CD14-positive monocyte (primary cell): Measurements from ENCODE around the gene CDCA4. TPM values are rescaled to one million over a fixed set of nuclear protein-coding genes. Genes with fewer than 3 reads are reported as not detected.

Experiments
- DNase-seq, 3 donors: peaks; one replicate each; pipeline ENCODE4 v3.0.0-alpha.2; 2011 to 2022
- H2AFZ ChIP-seq: 2 replicates; pipeline ENCODE4 v1.6.0; 2012; ENCODE audit warnings: mild to moderate bottlenecking, low read depth, low read length, inconsistent platforms; ENCODE audit not compliant: insufficient read depth, poor library complexity, severe bottlenecking
- H3K27ac ChIP-seq, 2 donors: 1 replicate in 1 of 2; 2 replicates in 1 of 2; pipeline ENCODE4 v1.5.1; 2012 to 2013; ENCODE audit warnings: low read length in 2 of 2, control low read depth in 1 of 2, inconsistent platforms in 1 of 2, low read depth in 1 of 2, mild to moderate bottlenecking in 1 of 2
- H3K27me3 ChIP-seq, 2 donors: one replicate each; pipeline versions ENCODE4 v1.6.0 to v1.6.1; 2011 to 2013; ENCODE audit warnings: low read length in 2 of 2; ENCODE audit not compliant: control insufficient read depth in 2 of 2, insufficient read depth in 2 of 2
- H3K36me3 ChIP-seq, 2 donors: replicated peaks in 1 of 2; 1 replicate in 1 of 2; 2 replicates in 1 of 2; pipeline versions ENCODE4 v1.5.1 to v1.6.1; 2012 to 2013; ENCODE audit warnings: low read length in 2 of 2, control low read depth in 1 of 2, inconsistent platforms in 1 of 2, mild to moderate bottlenecking in 1 of 2; ENCODE audit not compliant: insufficient read depth in 2 of 2, control insufficient read depth in 1 of 2
- H3K4me1 ChIP-seq, 2 donors: 1 replicate in 1 of 2; 2 replicates in 1 of 2; pipeline versions ENCODE4 v1.5.1 to v1.6.1; 2012 to 2013; ENCODE audit warnings: low read length in 2 of 2, control low read depth in 1 of 2, inconsistent platforms in 1 of 2, mild to moderate bottlenecking in 1 of 2, moderate library complexity in 1 of 2; ENCODE audit not compliant: insufficient read depth in 2 of 2, control insufficient read depth in 1 of 2
- H3K4me2 ChIP-seq: replicated peaks from 2 replicates; pipeline ENCODE3; 2012; ENCODE audit warnings: low read length, moderate library complexity, mild to moderate bottlenecking; ENCODE audit not compliant: poor library complexity, severe bottlenecking; ENCODE audit errors: extremely low read depth
- H3K4me3 ChIP-seq, 3 experiments: fragments of 200-600 bp in 1 of 3; sonication (generic) in 1 of 3; replicated peaks in 1 of 3; 1 replicate in 2 of 3; 2 replicates in 1 of 3; pipeline ENCODE4 v1.5.1; 2011 to 2013; ENCODE audit warnings: low read length in 3 of 3, mild to moderate bottlenecking in 3 of 3, control low read depth in 2 of 3, low read depth in 2 of 3, inconsistent platforms in 1 of 3, moderate library complexity in 1 of 3
- H3K79me2 ChIP-seq: 2 replicates; pipeline ENCODE4 v1.6.0; 2012; ENCODE audit warnings: mild to moderate bottlenecking, control low read depth, inconsistent platforms, low read length, moderate library complexity; ENCODE audit not compliant: insufficient read depth
- H3K9ac ChIP-seq: 2 replicates; pipeline ENCODE4 v1.6.0; 2017; ENCODE audit warnings: low read length, mild to moderate bottlenecking; ENCODE audit not compliant: insufficient read depth, poor library complexity, severe bottlenecking
- H3K9me3 ChIP-seq, 2 donors: replicated peaks in 1 of 2; 1 replicate in 1 of 2; 2 replicates in 1 of 2; pipeline versions ENCODE4 v1.5.1 to v1.6.1; 2012 to 2013; ENCODE audit warnings: low read length in 2 of 2, control low read depth in 1 of 2; ENCODE audit not compliant: control insufficient read depth in 1 of 2, insufficient read depth in 1 of 2
- H4K20me1 ChIP-seq: 2 replicates; pipeline ENCODE4 v1.6.0; 2012; ENCODE audit warnings: mild to moderate bottlenecking, low read length, control low read depth, moderate library complexity; ENCODE audit not compliant: insufficient read depth
- H3K27ac Mint-ChIP-seq, 7 donors: one replicate each; pipeline ENCODE4 v1.8.0; 2020; ENCODE audit warnings: mild to moderate bottlenecking in 7 of 7, mixed read lengths in 7 of 7, moderate library complexity in 6 of 7, inconsistent platforms in 2 of 7
- H3K27me3 Mint-ChIP-seq, 3 donors: one replicate each; pipeline ENCODE4 v1.8.0; 2021 to 2022; ENCODE audit warnings: low read depth in 3 of 3, mild to moderate bottlenecking in 3 of 3, mixed read lengths in 3 of 3, moderate library complexity in 3 of 3, inconsistent platforms in 1 of 3
- H3K36me3 Mint-ChIP-seq, 2 donors: one replicate each; pipeline ENCODE4 v1.8.0; 2020; ENCODE audit warnings: mixed read lengths in 2 of 2, inconsistent platforms in 1 of 2, mild to moderate bottlenecking in 1 of 2
- H3K4me1 Mint-ChIP-seq: one replicate; pipeline ENCODE4 v1.8.0; 2020; ENCODE audit warnings: mild to moderate bottlenecking, mixed read lengths
- H3K4me3 Mint-ChIP-seq, 2 donors: one replicate each; pipeline ENCODE4 v1.8.0; 2020; ENCODE audit warnings: mild to moderate bottlenecking in 2 of 2, mixed read lengths in 2 of 2, moderate library complexity in 1 of 2
- H3K9me3 Mint-ChIP-seq, 7 donors: one replicate each; pipeline ENCODE4 v1.8.0; 2020 to 2022; ENCODE audit warnings: mixed read lengths in 7 of 7, mild to moderate bottlenecking in 6 of 7, moderate library complexity in 6 of 7, inconsistent platforms in 2 of 7
- WGBS: methylation state at CpG from one replicate; pipeline ENCODE4 v1.1.5; 2013; ENCODE audit warnings: missing lambda C conversion rate; ENCODE audit not compliant: insufficient coverage; 5-methylcytosine and 5-hydroxymethylcytosine counted together
- intact Hi-C, 2 donors: fragments of 100-400 bp; cut with micrococcal nuclease; formaldehyde crosslinking; loops; one replicate each; pipeline versions ENCODE4 v1.15.0 to v1.15.1; 2023
- polyA plus RNA-seq, 3 donors: library from polyadenylated mRNA; depleted of rRNA in 1 of 3; unstranded in 2 of 3; stranded (reverse) in 1 of 3; fragments of 300-500 nt in 2 of 3; fragments of >200 nt in 1 of 3; fragmentation: Illumina TruSeq in 2 of 3; gene quantifications; 1 replicate in 2 of 3; 2 replicates in 1 of 3; pipeline ENCODE4 v1.2.3, GENCODE V29; 2012 to 2021
- TF ChIP-seq, protein P1 (sequence below): fragments of 200-600 bp; IDR thresholded peaks from one replicate; pipeline ENCODE4 v1.8.0; 2022; ENCODE audit warnings: antibody characterized with exemption, mild to moderate bottlenecking

The CDCA4 gene
- polyA plus RNA-seq, 3 donors = 8.6 to 12.0 (median 11.6) TPM

DNA sequence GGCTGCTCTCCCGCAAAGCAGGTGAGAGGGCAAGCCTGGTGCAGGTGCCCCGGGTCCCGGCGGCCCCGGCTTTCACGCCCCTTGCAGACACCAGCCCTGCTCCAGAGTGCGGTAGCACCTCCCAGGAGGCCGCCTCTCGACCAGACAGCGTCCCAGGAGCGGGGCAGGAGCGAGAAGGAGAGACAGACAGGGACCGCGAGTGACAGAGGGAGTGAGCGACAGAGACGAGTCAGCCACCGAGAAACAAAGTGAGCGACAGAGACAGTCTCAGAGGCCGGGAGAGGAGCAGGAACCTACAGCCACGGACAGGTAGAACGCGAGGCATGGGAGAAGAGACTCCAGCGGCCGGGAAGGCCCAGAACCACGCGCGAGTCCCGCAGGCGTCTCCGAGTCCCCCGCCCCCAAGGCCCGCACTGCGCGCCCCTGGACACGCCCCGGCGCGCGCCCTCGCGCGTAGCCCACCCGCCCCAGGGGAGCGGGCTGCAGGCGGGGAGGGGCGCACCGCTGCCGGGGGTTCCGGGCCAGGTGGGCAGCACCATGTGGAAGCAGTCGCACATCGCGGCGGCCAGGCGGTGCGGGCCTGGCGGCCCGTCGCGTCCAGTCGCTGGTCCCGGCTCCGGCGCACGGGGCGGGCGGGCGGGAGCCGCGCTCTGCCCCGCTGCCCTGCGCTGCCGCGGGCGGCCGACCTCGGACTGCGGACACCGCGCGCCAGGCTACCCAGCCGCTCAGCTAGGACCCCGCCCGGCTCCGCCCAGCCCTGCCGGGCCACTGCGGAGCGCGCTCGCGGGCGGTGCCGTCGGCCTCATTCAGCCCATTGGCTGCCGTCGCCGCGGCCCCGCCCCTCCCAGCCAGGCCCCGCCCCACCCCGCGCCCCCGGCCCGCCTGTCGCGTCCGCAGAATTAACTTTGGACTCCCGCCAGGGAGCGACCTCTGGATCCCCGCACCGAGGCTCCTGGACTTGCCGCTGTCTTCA is 42.9 kb downstream of the CDCA4 start, which contains the start of gene AHNAK2:
AHNAK2 (minus strand) TSS at position 694 of the 973 bp plus-strand sequence; CDS start at position 557, 137 bp downstream.
- peaks cover 0 to 14% (median 3%) of the 10 kb centered on the region in 7 donors for H3K9me3 Mint-ChIP-seq
- DNase-seq = peak; percentile 56 to 70 (median 68)
- H3K4me3 Mint-ChIP-seq = peak within 1 kb of the TSS; percentile 78 to 95
- Histone ChIP-seq H3K9ac (no peak within 1 kb of the TSS), H2AFZ (peak within 1 kb of the TSS; percentile 67), H3K36me3 (no peaks in the 10 kb centered on the region), H3K27me3 (peaks cover 10 to 34% of the 10 kb centered on the region in 2 donors), H3K4me2 (peak within 1 kb of the TSS; percentile 73), H3K9me3 (no peaks in the 10 kb centered on the region), H4K20me1 (no peaks in the 10 kb centered on the region), H3K27ac (no peak within 1 kb of the TSS), H3K79me2 (no peaks in the 10 kb centered on the region), H3K4me1 (peaks cover 5 to 24% of the 10 kb centered on the region in 2 donors), H3K4me3 (peak within 1 kb of the TSS in 1 of 3 experiments; percentile 63)
- H3K27me3 Mint-ChIP-seq = peaks cover 38 to 47% (median 42%) of the 10 kb centered on the region in 3 donors
- intact Hi-C loops = loop anchor here (2.0 to 5.0 kb wide), 3 partner anchors 39 to 204 kb away; partner anchors contain the start of gene NUDT14 (in 1 of the 2)
- H3K4me1 Mint-ChIP-seq = peaks cover 17% of the 10 kb centered on the region
- peaks cover 2 to 3% of the 10 kb centered on the region in 2 donors for H3K36me3 Mint-ChIP-seq
- H3K27ac Mint-ChIP-seq = peak within 1 kb of the TSS in 5 of 7 donors; percentile 51 to 82 (median 63)
- 4% methylated on average over 109 of the region's 111 CpGs for WGBS
- TF ChIP-seq, protein P1, sequence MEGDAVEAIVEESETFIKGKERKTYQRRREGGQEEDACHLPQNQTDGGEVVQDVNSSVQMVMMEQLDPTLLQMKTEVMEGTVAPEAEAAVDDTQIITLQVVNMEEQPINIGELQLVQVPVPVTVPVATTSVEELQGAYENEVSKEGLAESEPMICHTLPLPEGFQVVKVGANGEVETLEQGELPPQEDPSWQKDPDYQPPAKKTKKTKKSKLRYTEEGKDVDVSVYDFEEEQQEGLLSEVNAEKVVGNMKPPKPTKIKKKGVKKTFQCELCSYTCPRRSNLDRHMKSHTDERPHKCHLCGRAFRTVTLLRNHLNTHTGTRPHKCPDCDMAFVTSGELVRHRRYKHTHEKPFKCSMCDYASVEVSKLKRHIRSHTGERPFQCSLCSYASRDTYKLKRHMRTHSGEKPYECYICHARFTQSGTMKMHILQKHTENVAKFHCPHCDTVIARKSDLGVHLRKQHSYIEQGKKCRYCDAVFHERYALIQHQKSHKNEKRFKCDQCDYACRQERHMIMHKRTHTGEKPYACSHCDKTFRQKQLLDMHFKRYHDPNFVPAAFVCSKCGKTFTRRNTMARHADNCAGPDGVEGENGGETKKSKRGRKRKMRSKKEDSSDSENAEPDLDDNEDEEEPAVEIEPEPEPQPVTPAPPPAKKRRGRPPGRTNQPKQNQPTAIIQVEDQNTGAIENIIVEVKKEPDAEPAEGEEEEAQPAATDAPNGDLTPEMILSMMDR = no peak

DNA sequence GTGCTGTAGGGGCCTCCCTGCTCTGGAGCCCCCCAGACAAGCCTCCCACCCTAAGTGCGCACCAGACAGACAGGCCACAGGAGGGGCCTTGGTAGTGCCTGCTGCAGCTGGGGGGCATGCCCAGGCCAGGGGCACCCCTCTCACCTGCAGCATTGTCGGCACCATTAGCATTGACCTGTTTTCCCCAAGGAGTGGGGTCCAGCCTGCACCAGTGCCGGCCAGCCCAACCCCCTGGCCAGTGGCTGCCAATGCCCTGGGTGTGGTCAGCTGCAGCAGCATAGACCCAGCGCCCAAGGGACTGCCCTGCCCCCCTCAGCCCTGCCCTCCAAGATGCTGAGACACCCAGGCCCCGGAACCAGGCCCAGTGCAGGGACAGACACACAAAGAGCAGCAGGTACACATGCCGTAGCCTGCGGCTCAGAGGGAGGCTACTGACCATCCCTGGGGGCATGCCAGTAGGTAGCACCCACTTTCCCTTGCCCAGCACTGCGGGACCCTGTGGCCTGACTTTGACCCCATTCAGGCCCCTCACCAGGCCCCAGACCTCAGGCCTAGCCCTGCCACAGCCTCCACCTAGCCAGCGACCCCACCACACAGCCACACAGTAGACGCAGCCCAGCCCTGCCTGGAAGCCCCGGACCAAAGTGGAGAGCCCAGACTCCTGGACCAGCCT is 43.7 kb downstream of the CDCA4 start:
- TF ChIP-seq, protein P1 = no peak
- Histone ChIP-seq H2AFZ (no peak overlapping the region), H3K9ac (no peak overlapping the region), H3K4me3 (peak overlapping the region in 1 of 3 experiments; percentile 63), H3K27me3 (peaks cover 10 to 34% of the 10 kb centered on the region in 2 donors), H3K4me2 (no peak overlapping the region), H3K27ac (no peak overlapping the region), H3K4me1 (peaks cover 5 to 24% of the 10 kb centered on the region in 2 donors), H3K79me2 (no peaks in the 10 kb centered on the region), H3K9me3 (no peaks in the 10 kb centered on the region), H3K36me3 (no peaks in the 10 kb centered on the region), H4K20me1 (no peaks in the 10 kb centered on the region)
- intact Hi-C loops = loop anchor here (2.0 to 5.0 kb wide), 3 partner anchors 40 to 205 kb away; partner anchors contain the start of gene NUDT14 (in 1 of the 2)
- H3K27me3 Mint-ChIP-seq = peaks cover 38 to 43% (median 42%) of the 10 kb centered on the region in 3 donors
- H3K36me3 Mint-ChIP-seq = peaks cover 2 to 3% of the 10 kb centered on the region in 2 donors
- peak in 1 of 3 donors; percentile 7 for DNase-seq
- H3K4me3 Mint-ChIP-seq = peak overlapping the region; percentile 78 to 95
- peak overlapping the region in 1 of 7 donors; percentile 57 for H3K27ac Mint-ChIP-seq
- peaks cover 0 to 14% (median 3%) of the 10 kb centered on the region in 7 donors for H3K9me3 Mint-ChIP-seq
- H3K4me1 Mint-ChIP-seq = peaks cover 17% of the 10 kb centered on the region
- 70% methylated on average over 9 of the region's 11 CpGs for whole genome bisulfite sequencing
